Stimulated activated naive B cell treated with anti-CD40 and anti-IgM and Interleukin-4, amounts not matched to agents 10 μg/mL and 1 μg/mL and 100 μg/mL, for 72 hours (primary cell): ENCODE measurements around the gene CCL25.
"Not testable (repeated sequence)": the region's sequence is repeated elsewhere in the genome, so short reads cannot be mapped to it uniquely, and the experiment has no call there.

ENCODE experiments used
- ATAC-seq, 2 donors: fragments of 150-1000 bp; cut with Tn5 transposase; replicated peaks; 2 replicates each; pipeline ENCODE4 v1.10.0; 2021; ENCODE audit warnings: moderate library complexity in 1 of 2
- DNase-seq: peaks from one replicate; pipeline ENCODE4 v3.0.0; 2021
- H3K27ac Mint-ChIP-seq: one replicate; pipeline ENCODE4 v1.8.0; 2022; ENCODE audit warnings: mild to moderate bottlenecking, mixed read lengths
- H3K27me3 Mint-ChIP-seq, 2 donors: one replicate each; pipeline ENCODE4 v1.8.0; 2022; ENCODE audit warnings: mixed read lengths in 2 of 2
- H3K36me3 Mint-ChIP-seq, 2 donors: one replicate each; pipeline ENCODE4 v1.8.0; 2022; ENCODE audit warnings: mixed read lengths in 2 of 2, mild to moderate bottlenecking in 1 of 2
- H3K4me1 Mint-ChIP-seq, 2 donors: one replicate each; pipeline ENCODE4 v1.8.0; 2022; ENCODE audit warnings: mixed read lengths in 2 of 2, mild to moderate bottlenecking in 1 of 2
- H3K4me3 Mint-ChIP-seq, 2 donors: one replicate each; pipeline ENCODE4 v1.8.0; 2022; ENCODE audit warnings: mild to moderate bottlenecking in 2 of 2, mixed read lengths in 2 of 2, moderate library complexity in 1 of 2
- H3K9me3 Mint-ChIP-seq, 2 donors: one replicate each; pipeline ENCODE4 v1.8.0; 2022; ENCODE audit warnings: mixed read lengths in 2 of 2, mild to moderate bottlenecking in 1 of 2

Gene CCL25

GRCh38 chr19:8101311-8101710 is 48.8 kb downstream of the CCL25 start:
- Mint-ChIP-seq H3K36me3 (peaks cover 0 to 6% of the 10 kb centered on the region in 2 donors), H3K9me3 (peaks cover 5 to 10% of the 10 kb centered on the region in 2 donors), H3K27me3 (peaks cover 10 to 16% of the 10 kb centered on the region in 2 donors), H3K4me3 (no peak overlapping the region), H3K4me1 (peaks cover 0 to 3% of the 10 kb centered on the region in 2 donors), H3K27ac (peak overlapping the region; percentile 6)
- ATAC-seq (no peak), DNase-seq (no peak)

- H3K4me3 Mint-ChIP-seq, ATAC-seq, H3K4me1 Mint-ChIP-seq, DNase-seq, H3K27ac Mint-ChIP-seq, H3K9me3 Mint-ChIP-seq, H3K36me3 Mint-ChIP-seq: not testable (repeated sequence)
- peaks cover 10 to 16% of the 10 kb centered on the region in 2 donors for H3K27me3 Mint-ChIP-seq
These were observed 49.4 kb downstream of the CCL25 start for GRCh38 chr19:8101910-8102309.

DNA sequence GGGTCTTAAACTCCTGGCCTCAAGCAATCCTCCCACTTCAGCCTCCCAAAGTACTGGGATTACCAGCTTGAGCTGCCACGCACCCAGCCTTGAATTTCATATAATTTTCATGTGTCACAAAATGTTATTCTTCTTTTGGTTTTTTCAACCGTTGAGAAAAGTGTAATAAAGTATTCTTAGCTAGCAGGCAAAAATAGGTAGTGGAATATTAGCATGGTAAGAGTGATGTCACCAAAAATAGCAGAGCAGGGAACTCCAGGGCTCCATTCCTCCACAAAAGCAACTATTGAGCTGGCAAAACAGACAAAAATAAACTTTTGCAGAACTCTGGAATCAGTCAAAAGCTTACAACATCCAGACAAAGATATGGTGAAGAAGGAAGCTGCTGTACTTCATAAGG is 52.9 kb downstream of the CCL25 start:
- H3K27me3 Mint-ChIP-seq: peaks cover 18 to 26% of the 10 kb centered on the region in 2 donors
- H3K36me3 Mint-ChIP-seq: no peaks in the 10 kb centered on the region
- ATAC-seq (no peak), DNase-seq (no peak)
- H3K4me1 Mint-ChIP-seq: no peaks in the 10 kb centered on the region
- H3K4me3 Mint-ChIP-seq: no peak overlapping the region
- H3K9me3 Mint-ChIP-seq: peaks cover 0 to 3% of the 10 kb centered on the region in 2 donors
- no peak overlapping the region for H3K27ac Mint-ChIP-seq

GRCh38 chr19:8107301-8107903 is 54.8 kb downstream of the CCL25 start:
- Mint-ChIP-seq H3K27me3 (peaks cover 27 to 29% of the 10 kb centered on the region in 2 donors), H3K36me3 (no peaks in the 10 kb centered on the region), H3K4me1 (no peaks in the 10 kb centered on the region), H3K27ac (no peak overlapping the region), H3K4me3 (no peak overlapping the region), H3K9me3 (peaks cover 0 to 3% of the 10 kb centered on the region in 2 donors)
- ATAC-seq: no peak
- no peak for DNase-seq

DNA sequence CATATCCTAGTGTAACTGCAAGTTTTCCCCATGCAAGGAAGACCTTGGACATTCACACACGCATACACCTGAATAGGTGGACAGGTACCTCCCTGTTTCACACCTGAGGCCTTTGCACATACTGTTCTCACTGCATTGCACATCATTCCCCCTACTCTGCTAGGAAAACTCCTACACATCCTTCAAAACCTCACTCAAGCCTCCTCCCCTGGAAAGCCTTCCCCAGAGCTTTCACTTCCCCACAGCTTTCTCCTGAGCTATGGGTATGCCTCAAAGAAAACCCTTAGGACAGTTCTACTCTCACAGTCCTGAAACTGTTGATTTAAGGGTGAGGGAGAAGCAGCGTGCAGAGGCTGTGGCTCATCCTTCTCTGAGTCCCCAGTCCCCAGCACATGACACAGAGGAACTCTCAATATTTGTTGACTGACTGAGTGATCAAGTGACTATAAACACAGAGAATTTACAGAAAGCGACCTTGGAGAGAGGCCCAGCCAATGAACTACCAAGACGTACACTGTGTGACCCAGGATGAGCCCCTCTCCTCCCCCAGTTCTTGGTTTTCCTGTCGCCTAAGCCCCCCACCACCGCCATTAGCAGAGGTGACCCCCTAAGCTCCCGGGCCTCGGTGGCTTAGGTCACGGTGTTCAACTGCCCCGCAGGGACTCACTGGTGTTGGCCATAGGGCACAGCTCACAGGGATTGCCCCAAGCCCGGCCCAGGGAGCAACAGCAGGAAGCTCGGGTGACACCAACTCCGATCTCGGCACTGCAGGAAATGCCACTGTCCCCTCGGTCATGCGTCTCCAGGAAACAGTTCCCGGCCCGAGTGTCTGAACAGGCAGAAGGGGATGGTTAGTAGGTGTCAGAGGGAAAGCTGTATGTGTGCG is 56.2 kb downstream of the CCL25 start:
- DNase-seq (no peak), ATAC-seq (no peak)
- Mint-ChIP-seq H3K4me3 (no peak overlapping the region), H3K9me3 (peaks cover 0 to 1% of the 10 kb centered on the region in 2 donors), H3K36me3 (no peaks in the 10 kb centered on the region), H3K27me3 (peaks cover 27 to 32% of the 10 kb centered on the region in 2 donors), H3K27ac (no peak overlapping the region), H3K4me1 (no peaks in the 10 kb centered on the region)

GRCh38 chr19:8109455-8109854 is 56.9 kb downstream of the CCL25 start:
- Mint-ChIP-seq H3K4me3 (no peak overlapping the region), H3K27ac (no peak overlapping the region), H3K36me3 (no peaks in the 10 kb centered on the region), H3K27me3 (peaks cover 27 to 32% of the 10 kb centered on the region in 2 donors), H3K9me3 (peaks cover 0 to 1% of the 10 kb centered on the region in 2 donors), H3K4me1 (no peaks in the 10 kb centered on the region)
- DNase-seq: no peak
- ATAC-seq: no peak

GRCh38 chr19:8109890-8110662 is 57.5 kb downstream of the CCL25 start:
- Mint-ChIP-seq H3K4me1 (no peaks in the 10 kb centered on the region), H3K4me3 (no peak overlapping the region), H3K36me3 (no peaks in the 10 kb centered on the region), H3K27me3 (peaks cover 27 to 28% of the 10 kb centered on the region in 2 donors), H3K9me3 (no peaks in the 10 kb centered on the region), H3K27ac (no peak overlapping the region)
- ATAC-seq: no peak
- no peak for DNase-seq

DNA sequence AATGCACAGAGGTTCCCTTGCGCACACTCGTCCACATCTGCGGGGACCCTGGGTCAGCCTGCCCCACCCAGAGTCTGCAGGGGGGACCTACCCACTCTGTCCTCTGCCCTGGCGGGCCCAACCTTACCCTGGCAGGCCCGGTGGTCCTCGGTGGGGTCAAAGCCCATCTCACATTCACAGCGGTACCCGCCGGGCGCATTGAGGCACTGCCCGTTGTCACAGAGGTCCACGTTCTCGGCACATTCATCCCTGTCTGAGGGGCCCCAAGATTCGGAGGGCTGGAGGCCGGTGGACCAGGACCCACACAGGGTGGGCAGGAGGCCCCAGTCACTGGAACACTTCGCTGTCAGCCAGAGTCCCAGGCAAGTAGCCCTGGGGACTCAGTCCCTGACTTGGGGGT is 58.4 kb downstream of the CCL25 start:
- ATAC-seq: no peak

GRCh38 chr19:8111376-8111775 is 58.8 kb downstream of the CCL25 start:
- no peak overlapping the region for H3K4me3 Mint-ChIP-seq
- H3K4me1 Mint-ChIP-seq: no peaks in the 10 kb centered on the region
- H3K9me3 Mint-ChIP-seq: no peaks in the 10 kb centered on the region
- H3K27me3 Mint-ChIP-seq: peaks cover 27 to 28% of the 10 kb centered on the region in 2 donors
- no peak overlapping the region for H3K27ac Mint-ChIP-seq
- no peak for DNase-seq
- H3K36me3 Mint-ChIP-seq: no peaks in the 10 kb centered on the region
- no peak for ATAC-seq

More for the DNA sequence above, 58.4 kb downstream of the CCL25 start:
- Mint-ChIP-seq H3K27ac (no peak overlapping the region), H3K4me1 (no peaks in the 10 kb centered on the region), H3K9me3 (no peaks in the 10 kb centered on the region), H3K36me3 (no peaks in the 10 kb centered on the region), H3K27me3 (peaks cover 27 to 28% of the 10 kb centered on the region in 2 donors), H3K4me3 (no peak overlapping the region)
- no peak for DNase-seq
